SW480 (cell line): Measurements from ENCODE around the gene FOXF1.

ENCODE experiments used
- DNase-seq: peaks from one replicate; pipeline ENCODE4 v3.0.0-alpha.2; 2016; ENCODE audit warnings: low spot score

Gene FOXF1

DNA sequence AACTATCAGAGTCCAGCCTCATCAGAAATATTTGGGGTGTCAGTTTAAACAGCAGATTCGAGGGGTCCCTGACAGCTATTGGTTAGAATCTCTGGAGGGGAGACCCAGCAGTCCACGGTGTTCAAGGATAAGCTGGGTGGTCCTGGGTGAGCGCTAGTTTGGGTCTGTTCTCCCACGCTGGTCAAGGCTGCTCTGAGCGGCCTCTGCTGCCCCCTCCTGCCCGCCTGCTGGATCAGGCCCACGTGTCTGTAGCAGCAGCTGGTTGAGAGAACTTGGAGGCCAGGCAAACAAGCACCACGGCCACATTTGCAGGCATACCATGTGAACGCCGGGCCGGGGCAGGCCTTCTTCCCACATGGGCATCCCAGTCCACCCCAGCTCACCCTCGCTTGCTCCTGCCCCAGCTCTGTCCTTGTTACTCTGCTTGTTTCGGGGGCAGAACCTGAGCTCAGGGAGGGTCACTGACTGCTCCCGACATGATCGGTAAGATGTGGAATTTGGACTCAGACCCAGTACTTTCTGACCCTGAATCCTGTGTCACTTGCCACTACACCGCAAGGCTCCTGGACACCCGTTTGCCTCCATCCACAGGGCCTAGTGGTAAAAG is 7.4 kb downstream of the FOXF1 start:
- DNase-seq, result peak; percentile 53

DNA sequence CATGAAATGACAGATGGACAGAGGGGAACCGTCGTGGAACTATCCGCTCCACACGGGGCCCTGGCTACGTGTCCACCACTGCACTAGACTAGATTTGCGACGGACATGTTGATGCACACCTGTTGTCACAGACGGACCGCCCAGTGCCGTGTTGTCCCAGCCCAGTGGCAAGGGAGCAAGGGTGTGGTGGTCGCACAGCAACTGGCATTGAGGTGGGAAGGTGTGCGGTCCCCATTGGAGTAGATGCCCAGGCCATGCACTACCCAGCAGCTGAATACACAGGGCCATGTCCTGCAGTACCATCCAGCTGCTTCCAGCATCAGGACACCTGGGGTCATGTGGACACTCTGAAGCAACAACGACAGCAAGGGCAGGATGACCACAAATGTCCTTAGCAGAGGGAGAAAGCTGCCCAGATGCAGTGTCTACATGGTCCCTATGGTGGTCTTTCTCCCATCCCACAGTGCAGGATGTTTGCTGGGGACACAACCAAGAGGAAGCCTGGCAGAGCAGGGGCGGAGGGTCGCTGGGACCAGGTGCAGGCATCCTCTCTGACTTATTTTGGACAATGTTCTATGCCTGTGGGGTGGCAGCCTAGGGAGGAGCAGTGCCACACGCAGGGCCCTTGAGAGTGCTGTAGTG is 8.8 kb downstream of the FOXF1 start:
- DNase-seq, result no peak

DNA sequence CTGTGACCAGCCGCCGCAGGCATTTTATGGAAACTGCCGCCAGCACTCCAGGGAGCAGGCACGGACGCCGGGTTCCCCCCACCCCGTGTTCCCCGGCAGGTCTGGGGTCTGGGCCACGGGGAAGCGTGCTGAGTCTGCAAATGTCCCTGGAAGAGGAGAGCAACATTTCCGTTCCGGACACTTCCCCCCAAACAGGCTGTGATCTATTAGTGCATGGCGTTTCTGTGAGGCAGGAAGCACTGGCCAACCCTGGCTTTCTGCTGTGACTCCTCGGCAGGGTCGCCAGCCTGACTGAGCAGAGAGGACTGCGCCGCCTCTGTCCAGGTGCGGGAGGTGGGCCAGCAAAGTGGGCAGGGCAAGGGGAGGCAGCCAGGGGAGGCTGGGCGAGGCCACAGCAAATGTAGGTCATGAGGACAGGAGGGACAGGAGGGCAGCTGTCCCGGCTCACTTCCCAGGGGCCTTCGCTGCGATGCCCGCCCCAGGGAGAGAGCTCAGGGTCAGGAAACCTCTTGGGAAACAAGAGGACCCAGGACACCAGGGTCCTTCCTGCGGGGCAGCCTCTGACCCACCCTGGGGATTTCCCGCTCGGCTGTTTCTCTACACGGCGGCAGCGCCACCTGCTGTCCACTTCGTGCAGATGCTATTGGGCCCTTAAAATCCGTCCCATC is 9.5 kb downstream of the FOXF1 start:
- peak; percentile 34 for DNase-seq

DNA sequence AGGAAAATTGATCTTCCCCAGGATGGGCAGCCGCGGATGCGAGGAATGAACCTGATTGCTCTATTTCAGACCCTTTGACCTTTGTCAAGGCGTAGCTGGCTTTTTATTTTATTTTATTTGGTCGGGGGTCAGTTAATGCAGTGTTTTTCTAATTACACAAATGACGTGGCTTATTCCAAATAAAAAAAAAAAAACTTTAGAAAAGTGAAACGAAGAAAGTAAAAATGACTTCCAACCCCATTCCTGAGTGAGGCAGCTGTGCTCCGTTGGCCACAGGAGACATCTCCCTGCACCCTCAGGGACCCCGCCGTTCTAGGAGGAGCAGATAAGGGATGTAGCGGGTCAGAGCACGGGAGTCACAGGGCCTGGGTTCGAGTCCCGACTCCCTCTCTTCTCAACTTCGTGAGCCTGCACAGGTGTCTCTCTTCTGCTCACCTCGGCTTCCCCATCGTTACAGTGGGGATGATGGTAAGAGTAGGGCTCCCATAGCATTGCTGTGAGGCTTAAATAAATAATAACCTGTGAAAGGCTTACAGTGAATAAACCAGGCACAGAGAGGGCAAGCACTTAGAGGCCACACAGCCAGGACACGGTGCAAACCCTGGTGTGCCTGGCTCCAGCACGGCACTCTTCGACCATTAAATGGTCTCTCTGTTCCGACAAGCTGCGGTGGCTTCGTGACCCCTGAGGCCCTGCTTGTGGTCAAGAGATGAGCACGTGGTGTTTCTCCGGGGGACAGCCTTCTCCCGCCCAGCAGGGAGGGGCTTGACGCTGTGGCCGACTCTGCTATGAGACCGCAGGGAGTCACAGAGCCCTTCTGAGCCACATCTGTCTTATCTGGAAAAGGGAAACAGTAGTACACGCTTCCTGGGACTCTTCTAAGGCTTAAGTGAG is 10.2 kb downstream of the FOXF1 start:
- no peak for DNase-seq

DNA sequence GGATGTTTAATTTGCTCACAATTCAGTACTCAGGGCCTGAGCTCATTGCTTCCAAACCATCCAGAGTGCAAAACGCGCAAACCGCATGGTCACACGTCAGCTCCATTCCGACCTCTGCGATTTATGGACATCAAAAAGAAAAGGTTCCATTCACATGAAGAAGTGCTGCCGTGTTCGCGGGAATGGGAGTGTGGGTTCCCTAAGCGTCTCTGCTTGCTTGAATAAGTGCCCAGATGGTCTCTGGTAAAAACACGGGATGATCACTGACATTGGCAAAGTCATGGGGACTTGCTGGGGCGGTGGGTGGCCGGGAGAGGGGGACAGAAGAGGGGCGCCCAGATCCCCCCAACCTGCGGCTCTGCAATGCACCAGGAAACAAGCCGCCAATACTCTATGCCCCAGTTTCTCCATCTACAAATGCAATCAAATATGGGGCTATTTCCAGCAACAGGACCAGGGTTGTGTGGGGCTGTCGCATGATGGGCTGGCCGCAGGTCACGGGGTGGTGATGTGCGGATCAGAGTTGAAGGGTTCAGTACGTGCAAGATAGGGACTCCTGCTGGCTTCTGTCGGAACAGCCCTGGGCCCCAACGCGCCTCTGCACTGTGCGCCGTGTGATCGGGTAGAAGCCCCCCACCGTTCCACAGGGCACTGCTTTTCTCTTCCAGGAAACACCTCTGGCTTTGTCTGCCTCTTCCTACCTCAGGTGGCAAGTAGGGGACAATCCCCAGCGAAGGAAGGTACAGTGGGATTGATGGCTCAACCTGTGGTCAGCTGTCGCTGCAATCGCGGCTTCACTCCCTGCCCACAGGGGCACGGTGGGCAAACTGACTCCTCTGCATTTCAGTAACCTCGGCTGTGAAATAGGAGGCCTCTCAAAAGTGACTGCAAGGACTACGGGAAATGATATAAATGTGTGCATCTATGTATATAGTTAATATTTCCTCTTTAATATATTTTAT is 11.2 kb downstream of the FOXF1 start:
- no peak for DNase-seq

DNA sequence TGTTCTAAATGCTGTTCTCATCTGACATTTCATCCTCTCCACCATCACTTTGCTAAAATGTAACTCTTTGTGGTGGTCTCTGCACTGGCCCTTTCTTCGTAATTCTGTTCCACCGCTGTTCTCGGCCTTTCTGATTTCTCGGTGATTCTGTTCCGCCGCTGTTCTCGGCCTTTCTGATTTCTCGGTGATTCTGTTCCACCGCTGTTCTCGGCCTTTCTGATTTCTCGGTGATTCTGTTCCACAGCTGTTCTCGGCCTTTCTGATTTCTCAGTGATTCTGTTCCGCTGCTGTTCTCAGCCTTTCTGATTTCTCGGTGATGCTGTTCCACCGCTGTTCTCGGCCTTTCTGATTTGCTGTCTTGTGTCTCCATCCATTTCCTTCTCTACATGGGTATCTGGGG is 12.3 kb downstream of the FOXF1 start:
- no peak for DNase-seq

DNA sequence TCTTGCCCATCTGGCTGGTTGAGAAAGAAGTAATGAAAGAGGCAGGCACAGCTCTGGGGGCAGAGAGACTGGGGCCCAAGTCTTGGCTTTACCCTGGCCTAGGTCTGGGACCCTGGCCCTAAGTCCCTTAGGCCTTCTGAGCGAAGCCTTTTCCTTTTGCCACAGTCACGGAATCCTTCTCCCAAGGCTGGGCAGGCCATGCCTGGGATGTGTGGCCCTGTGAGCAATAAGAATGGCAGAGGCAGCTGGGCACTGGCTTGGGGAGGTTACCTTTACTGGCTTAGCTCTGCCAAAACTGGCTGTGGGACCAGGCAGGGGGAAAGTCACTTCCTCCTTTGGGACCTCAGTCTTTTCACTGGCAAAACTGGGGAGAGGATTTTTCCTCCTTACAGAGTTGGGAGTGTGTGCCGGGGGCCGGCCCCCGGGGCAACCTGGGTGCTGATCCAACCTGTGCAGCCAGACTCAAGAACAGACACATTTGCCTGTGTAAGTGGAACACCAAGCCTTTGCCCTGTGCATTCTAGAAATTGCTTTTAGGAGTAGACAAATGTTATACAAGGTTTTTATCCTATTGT is 12.9 kb downstream of the FOXF1 start:
- no peak for DNase-seq

DNA sequence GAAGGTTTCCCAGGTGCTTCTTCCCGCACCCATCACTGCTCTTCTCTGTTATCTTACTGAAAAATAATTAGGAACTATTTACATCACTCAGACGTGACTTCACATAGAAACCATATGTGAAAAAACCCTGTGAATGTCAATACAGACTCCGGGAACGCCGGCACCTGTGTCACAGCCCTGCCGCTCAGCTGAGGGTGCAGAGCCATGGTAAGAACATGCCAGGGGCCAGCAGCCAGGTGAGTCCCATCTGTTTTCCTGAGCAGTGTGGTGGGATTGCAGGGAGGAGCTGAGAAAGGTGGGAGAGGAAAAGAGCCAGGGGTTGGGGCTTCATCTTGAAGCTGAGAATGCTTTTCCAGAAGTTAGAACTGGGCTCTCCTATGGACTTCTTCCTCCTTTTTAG is 13.7 kb downstream of the FOXF1 start:
- no peak for DNase-seq

- no peak for DNase-seq
Measured at GRCh38 chr16:86525696-86526095, 15.4 kb downstream of the FOXF1 start.

DNA sequence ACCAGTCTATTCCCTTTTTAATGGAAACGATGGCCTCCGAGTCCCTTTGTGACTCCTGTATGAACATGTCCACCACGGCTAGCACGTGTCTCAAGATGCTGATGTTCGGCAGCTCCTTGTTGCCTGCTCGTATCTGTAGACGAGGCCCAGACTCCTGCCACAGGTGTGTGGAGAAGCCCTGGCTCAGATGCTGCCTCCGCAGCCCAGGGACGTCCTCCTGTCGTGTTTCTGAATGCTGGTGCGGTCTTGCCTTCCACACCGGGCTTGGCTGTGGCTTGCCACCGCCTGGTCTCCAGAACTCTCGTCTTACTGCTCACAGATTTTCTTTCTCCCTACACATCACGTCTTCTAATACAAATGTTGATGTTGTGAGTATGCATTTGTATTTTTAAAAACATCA is 17.0 kb downstream of the FOXF1 start:
- DNase-seq, result no peak

DNA sequence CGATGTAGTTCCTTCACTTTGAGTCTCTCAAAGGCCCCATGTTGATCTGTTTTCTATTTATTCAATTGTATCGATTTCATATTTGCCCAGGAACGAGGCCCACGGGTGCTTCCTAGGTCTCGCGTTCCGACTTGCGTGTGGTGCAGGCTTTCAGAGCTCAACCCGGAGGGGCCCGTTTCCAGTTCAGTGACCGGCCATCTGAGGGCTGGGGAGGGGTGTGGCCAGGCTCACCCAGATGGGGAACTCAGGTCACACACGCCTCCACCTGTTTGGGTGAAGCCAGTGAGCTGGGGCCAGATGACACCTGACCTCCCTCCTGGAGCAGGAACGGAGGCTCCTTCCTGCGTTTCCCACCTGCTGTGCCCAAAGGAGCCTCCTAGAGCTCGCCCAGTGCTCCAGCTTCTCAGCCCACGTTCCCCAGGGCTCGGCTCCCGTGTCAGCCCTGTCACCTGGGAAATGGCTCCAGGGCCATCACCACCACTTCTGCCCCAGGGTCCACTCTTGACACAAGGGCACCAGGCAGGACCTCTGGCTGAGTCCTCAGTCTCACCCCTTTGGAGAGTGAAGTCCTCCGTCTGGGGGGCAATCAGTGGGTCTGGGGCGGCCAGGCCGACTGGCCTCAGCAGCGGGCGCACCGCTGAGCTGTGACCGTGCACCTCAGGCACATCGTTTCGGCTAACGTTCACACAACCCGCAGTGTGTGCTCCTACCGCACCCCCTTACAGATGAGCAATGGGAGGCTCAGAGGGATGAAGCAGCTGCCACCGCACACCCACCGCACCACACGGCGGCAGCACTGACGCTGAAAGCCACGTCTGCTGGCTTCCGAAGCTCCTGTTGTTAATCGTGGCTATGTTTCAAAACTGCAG is 18.0 kb downstream of the FOXF1 start:
- no peak for DNase-seq

DNA sequence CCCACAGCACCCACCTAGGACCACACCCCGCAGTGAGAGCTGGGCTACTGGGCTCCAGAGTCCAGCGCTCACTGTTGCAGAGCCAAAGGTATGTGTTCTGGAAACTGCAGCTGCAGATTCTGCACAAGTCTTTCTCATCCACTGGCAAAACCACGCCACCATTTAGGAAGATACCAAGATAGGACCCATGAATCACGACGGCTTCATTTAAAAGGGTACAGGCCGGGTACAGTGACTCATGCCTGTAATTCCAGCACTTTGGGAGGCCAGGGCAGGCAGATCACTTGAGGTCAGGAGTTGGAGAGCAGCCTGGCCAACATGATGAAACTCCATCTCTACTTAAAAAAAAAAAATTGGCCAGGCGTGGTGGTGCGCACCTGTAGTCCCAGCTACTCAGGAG is 18.8 kb downstream of the FOXF1 start:
- no peak for DNase-seq

DNA sequence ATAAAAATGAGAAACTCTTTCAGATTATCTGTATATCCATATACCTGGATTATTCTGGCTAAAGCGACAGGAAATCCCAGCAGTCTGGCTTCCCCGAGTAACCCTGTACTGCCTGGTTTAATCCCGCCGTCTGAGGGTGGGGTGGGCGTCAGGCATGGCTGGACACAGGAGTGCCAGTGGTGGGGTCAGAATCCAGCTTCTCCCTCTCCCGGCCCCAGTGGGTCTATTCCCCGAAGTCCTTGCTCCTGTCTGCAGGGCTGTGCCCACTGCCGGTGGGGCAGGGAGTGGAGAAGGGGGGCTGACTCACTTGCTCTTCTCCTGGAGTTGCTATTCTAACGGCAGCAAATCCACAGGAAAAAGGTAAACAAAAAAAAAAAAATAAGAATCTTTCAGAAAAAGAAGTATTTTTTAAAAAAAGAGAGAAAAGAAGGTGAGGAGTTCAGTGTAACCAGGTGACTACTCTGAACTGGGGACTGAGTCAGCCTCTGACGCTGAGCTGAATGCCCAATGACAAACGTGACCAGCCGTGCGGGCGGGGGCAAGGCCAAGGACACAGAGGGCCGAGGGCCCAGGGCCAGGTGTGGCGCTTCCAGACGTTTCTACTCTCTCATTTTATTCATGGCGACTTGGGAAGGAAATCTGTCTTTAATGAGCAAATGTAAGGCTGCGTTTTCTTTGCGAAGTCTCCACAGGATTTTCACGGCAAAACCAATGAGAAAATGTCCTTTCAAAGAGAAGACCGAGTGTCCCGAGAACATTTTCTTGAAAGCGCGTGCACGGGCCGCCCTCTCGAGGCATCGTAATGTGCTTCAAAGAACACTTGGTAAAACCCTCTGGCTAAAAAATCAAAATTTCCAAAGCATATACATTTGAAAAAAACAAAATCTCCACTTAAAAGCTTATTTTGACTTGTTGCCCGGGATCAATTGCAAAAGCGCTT is 20.2 kb downstream of the FOXF1 start:
- DNase-seq, result no peak

- DNase-seq, result no peak
Measured at GRCh38 chr16:86531191-86531545, 20.8 kb downstream of the FOXF1 start.

DNA sequence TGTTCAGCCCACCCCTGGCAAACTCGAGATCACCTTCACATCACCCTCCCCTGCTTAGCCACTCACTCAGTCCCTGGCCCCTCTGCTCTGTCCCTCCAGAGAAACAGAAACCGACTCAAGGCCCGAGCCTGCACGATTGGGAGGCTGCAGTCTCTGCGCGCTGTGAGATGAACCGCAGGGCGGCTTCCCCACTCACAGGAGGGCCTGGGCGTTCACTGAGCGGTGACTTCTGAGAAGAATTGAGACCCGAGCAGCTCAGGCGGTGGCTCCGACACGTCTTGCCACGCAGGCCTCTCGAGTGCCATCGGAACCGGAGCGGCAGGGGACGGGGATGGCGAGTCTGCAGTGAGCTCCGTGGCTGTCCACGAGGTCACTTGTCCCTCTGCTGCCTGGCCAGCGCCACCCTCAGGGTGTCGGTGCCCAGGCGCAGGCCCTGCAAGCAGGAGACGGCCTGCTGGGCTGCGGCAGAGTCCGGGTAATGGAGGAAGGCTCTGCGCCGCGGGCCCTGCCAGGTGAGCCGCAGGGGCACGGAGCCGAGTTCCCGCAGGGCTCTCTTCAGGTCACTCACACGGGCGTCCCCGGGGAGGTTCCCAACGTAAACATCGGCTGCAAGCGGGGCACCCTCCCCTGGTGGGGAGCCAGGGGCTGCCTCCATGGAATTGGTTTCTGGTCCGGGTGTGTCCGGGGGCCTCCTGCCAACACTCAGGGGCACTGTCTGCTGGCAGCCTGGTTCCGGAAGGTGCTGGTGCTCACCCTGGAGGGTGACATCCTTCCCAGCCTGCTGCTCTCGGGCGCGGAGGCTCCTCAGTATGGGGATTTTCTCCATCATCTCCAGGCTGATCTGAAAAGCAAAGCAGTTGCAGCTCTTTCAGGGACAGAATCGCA is 21.6 kb downstream of the FOXF1 start:
- DNase-seq, result no peak

- no peak for DNase-seq
Measured at GRCh38 chr16:86532526-86532815, 22.1 kb downstream of the FOXF1 start.

- no peak for DNase-seq
Measured at GRCh38 chr16:86533076-86533475, 22.7 kb downstream of the FOXF1 start.

DNA sequence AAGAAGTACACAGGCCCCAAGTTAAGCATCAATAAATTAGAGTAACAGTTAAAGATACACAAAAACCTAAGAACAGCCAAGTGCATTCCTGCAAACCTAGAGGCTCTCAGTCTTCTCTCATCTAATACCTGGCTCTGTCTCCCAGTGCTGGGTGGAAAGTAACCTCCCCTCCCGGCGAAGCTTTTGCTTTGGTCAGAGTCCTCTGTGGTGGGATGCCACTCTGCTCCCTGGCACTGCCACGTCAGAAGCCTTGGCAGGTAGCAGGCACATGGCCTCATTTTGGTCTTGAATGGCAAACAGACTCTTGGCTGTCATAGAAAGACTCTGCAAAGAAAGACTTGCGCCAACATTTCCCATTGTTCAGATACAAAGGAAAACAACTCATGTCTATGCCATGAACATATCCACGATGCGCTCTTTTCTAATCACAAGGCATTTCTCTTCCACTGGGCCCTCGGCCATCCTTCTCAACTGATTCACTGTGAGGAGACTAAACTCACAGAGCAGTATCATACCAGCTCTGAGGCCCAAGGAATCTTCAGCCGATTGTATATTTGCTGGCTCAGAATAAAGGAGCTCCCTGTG is 23.5 kb downstream of the FOXF1 start:
- DNase-seq, result no peak
